GM12874 (cell line): ENCODE results near the gene CTNND1.

Experiments
- CTCF ChIP-seq: IDR thresholded peaks from 2 replicates; pipeline ENCODE4 v1.5.1; 2011; ENCODE audit warnings: low read depth, mild to moderate bottlenecking, control low read depth, low read length, moderate library complexity; ENCODE audit not compliant: insufficient read depth

CTNND1 gene

GRCh38 chr11:57815476-57815875, 53.9 kb downstream of the CTNND1 start:
- TF ChIP-seq CTCF: no peak

GRCh38 chr11:57815877-57816276, 54.3 kb downstream of the CTNND1 start:
- TF ChIP-seq CTCF: no peak

- TF ChIP-seq CTCF: no peak
Measured at GRCh38 chr11:57818812-57819211, 57.2 kb downstream of the CTNND1 start.

- no peak for TF ChIP-seq CTCF
Measured at GRCh38 chr11:57819252-57819979, 57.8 kb downstream of the CTNND1 start.

GRCh38 chr11:57823859-57824258, 62.3 kb downstream of the CTNND1 start:
- no peak for TF ChIP-seq CTCF

- TF ChIP-seq CTCF: no peak
Measured at GRCh38 chr11:57834852-57835251, 73.2 kb downstream of the CTNND1 start.

- no peak for TF ChIP-seq CTCF
Measured at GRCh38 chr11:57842873-57843272, 81.3 kb downstream of the CTNND1 start.
